GM19193 (cell line): ENCODE results near the gene UCK1.
A peak's percentile ranks its signal among the peaks of the same experiment; 100 is the strongest.

Experiments used
- POLR2A ChIP-seq: IDR thresholded peaks from 4 replicates; pipeline ENCODE4 v1.6.1; 2011; ENCODE audit not compliant: insufficient read depth, insufficient read length; ENCODE audit errors: extremely low read depth

The UCK1 gene

DNA sequence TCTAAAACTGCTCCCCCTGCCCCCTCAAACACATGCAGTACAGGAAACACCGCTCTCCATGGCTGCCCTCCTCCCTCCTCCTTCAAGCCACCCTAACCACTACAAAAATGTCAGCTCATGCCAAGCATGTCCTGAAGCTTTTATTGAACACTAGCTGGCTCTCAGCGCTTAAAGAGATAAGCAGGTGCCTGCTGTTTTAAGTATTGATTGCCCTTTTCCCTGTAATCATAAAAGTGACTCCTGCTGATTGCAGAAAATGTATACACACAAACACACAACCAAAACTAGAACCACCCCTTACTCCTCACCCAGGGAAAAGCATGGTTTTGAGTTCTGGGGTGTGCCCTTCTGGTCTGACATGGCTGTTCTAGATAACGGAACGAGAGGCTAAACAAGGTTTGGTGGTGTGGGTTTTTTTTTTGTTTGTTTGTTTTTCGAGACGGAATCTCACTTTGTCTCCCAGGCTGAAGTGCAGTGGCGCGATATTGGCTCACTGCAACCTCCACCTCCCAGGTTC lies 3.7 kb upstream of the UCK1 start:
- TF ChIP-seq POLR2A = no peak

DNA sequence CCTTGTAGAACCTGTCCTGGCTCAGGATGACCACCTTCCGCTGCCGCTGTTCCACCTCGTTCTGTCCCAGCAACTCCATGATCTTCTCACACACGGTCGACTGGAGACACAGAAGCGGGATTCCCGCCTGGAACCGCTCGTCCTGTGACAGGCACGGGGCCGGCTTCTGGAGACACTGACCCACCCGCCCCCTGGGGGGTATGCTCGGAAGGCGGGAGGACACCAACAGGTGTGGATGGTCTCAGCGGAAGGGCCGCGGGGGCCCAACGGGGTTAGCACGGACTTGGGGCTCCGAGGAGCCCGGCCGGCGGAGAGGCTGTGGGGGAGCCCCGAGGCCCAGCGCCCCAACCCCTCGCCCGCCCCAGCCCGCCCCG lies 530 bp downstream of the UCK1 start:
- no peak for TF ChIP-seq POLR2A

GRCh38 chr9:131529597-131530545 lies 1.2 kb downstream of the UCK1 start:
- no peak for TF ChIP-seq POLR2A

GRCh38 chr9:131528886-131529505 lies 2.1 kb downstream of the UCK1 start:
- TF ChIP-seq POLR2A = no peak

DNA sequence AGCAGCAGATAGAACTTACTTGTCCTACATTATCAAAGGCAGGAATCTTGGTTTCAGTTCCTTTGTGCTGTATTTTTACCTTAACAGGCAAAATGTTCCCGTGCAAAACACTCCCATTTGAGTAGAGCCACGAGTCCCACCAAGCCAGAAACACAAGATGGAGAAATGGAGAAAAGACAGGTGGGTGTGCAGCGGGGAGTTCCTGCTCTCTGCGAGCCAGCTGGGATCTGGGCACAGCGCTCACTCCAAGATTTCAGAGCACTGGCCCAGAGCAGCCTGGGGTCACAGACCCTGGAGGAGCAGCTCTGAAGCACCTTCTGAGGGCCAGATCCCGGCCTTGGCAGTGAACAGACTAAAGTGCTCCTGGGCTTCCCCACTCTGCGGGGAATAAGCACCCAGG lies 2.9 kb downstream of the UCK1 start:
- no peak for TF ChIP-seq POLR2A

DNA sequence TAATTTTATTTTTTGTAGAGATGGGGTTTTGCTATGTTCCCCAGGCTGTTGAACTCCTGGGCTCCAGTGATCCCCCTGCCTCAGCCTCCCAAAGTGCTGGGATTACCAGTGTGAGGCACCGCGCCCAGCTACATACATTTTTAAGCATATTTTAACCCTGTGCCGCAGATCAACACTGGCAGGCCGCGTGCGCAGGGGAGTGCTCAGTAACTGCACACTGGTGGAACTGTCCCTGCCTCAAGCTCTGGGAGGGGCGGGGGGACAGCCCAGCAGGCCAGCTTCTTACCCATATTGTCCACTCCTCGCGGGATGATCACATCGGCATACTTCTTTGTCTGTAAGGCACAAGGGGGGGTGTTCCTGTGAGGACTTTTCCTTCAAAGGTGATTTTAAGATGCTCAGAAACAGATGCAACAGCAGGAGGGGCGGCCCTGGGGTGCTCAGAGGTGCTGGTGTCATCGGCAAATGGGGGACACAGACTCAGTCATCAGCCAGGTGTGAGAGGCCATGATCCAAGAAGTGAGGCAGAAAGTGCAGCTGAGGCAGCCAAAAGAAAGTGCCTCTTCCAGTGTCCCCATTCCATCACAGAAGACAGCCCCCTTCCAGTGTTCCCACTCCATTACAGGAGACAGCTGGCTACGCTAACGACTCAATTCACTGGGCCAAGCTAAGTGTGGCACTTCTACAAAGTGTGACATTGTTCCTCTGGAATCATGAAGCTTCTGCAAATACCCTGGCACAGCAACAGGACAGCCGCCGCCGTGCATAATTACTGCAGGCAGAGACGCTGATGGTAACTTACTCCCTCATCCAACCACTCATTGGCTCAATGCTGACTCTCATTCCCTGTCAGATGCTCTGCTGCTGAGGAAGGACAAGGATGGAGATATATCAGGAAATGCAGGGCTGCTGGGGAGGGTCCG lies 5.2 kb downstream of the UCK1 start:
- TF ChIP-seq POLR2A = no peak

DNA sequence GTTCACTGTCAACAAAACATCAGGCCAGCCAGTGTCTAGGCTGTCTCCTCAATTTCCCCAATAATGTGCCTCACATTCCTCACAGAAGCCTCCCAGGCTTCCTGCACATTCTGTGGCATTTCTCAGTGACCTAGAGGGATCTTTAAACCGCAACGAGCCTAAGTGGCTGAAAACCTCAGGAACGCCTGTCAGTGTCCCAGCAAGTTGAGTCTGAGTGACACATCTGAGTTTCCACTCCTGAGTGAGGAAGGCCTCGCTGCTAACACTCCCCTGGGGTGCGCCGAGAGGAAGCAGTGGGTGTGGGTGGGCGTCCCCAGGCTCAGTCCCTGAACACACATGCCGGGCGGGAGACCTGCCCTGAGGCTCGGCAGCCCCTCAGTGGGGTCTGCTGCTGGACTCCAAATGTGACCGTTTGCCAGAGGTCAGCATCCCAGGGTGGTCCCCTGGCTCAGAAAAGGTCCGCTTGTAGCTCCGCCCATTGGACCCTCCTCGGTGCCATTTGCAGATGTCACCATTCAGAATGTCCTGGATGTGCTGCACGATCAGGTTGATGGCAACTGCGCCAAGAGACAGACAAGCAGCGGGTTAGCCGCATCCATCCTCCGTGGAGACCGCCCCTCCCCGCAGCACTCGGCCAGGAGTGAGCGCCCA lies 6.3 kb downstream of the UCK1 start:
- no peak for TF ChIP-seq POLR2A

GRCh38 chr9:131523451-131524435 lies 7.3 kb downstream of the UCK1 start:
- peak; percentile 5 for TF ChIP-seq POLR2A

- TF ChIP-seq POLR2A = no peak
Observed at GRCh38 chr9:131523086-131523388, 8.0 kb downstream of the UCK1 start.

DNA sequence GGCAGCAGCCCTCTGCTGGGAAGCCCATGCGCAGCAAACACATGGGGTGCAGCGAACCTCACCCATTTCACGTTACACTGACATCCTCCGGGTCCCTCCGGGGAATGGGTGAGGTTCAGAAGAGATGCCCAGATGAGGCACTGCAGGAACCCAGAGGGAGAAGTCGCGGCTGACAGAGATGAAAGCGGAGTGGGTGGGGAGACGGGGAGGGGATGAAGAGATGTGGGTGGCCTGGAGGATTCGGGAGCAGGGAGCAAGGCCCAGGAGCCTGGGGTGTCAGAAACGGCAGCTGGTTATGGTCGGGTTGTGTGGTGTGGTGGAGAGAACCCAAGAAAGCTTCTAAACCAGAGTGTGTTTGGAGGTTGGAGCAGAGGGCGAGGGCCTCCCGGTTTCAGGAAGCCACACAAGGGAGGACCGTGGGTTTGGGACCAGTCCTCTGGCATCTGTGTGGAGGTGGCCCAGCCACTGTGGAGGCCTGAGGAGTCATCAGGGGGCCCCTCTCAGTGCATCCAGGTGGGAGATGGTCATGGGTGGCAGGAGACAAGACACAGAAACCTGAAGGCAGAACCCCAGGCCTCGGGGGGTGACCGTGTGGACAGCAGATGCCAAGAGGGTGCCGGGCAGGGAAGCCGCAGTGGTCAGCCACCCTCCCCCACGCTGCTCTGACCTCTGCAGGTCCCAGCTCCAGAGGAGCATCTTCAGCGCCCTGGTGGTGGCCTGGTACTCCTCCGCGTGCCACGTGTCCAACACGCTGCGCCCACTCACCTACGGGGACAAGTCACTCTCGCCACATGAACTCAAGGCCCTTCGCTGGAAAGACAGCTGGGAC lies 8.6 kb downstream of the UCK1 start:
- no peak for TF ChIP-seq POLR2A

GRCh38 chr9:131521822-131522221 lies 9.2 kb downstream of the UCK1 start:
- no peak for TF ChIP-seq POLR2A

DNA sequence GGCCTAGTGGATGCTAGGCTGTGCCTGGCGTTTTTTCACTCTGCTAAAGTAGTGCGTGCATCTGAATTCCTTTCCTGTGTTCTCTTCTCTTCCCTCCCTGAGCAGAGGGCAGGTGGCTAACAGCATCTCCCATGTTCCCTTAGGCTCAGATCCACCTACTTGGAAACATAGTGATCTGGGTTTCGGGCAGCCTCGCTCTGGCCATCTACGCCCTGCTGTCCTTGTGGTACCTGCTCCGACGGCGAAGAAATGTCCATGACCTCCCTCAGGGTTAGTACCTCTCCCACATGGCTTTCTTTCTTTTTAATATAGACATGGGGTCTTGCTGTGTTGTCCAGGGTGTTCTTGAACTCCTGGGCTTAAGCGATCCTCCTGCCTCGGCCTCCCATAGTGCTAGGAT lies 9.9 kb downstream of the UCK1 start:
- TF ChIP-seq POLR2A = no peak

GRCh38 chr9:131520503-131520902 lies 10.6 kb downstream of the UCK1 start:
- TF ChIP-seq POLR2A = no peak
